ENCODE measurements around the gene DENND2D.
"Not testable (repeated sequence)": the region's sequence is repeated elsewhere in the genome, so short reads cannot be mapped to it uniquely, and the experiment has no call there.

The DENND2D gene

GRCh38 chr1:111218701-111219556, 18.5 kb upstream of the DENND2D start:
- Histone ChIP-seq H3K27me3 (ENCODE audit: control insufficient read depth, insufficient read depth, low read length) (no peaks in the 10 kb centered on the region), H3K4me1 (peaks cover 11% of the 10 kb centered on the region), H3K9ac (no peak overlapping the region), H3K79me2 (no peaks in the 10 kb centered on the region), H3K27ac (no peak overlapping the region), H3K36me3 (ENCODE audit: control insufficient read depth, insufficient read depth, low read length) (no peaks in the 10 kb centered on the region), H3K4me2 (ENCODE audit: low read length) (no peak overlapping the region), H3K4me3 (ENCODE audit: low read depth, low read length) (no peak overlapping the region), H3K9me3 (ENCODE audit: control insufficient read depth, low read length) (no peaks in the 10 kb centered on the region), H2AFZ (no peak overlapping the region)
- TF ChIP-seq CTCF (IDR thresholded peaks at IDR 0.05) = no peak

GRCh38 chr1:111217183-111217910, 16.9 kb upstream of the DENND2D start:
- H3K79me2 ChIP-seq = no peaks in the 10 kb centered on the region
- no peak overlapping the region for H3K4me2 ChIP-seq (ENCODE audit: low read length)
- H3K4me3 ChIP-seq (ENCODE audit: low read depth, low read length) = no peak overlapping the region
- H3K27ac ChIP-seq = no peak overlapping the region
- TF ChIP-seq CTCF (IDR thresholded peaks at IDR 0.05) = no peak
- H3K9ac ChIP-seq = no peak overlapping the region
- peaks cover 5% of the 10 kb centered on the region for H3K4me1 ChIP-seq
- H2AFZ ChIP-seq = no peak overlapping the region
- no peaks in the 10 kb centered on the region for H3K36me3 ChIP-seq (ENCODE audit: control insufficient read depth, insufficient read depth, low read length)
- H3K27me3 ChIP-seq (ENCODE audit: control insufficient read depth, insufficient read depth, low read length) = no peaks in the 10 kb centered on the region
- no peaks in the 10 kb centered on the region for H3K9me3 ChIP-seq (ENCODE audit: control insufficient read depth, low read length)

- no peaks in the 10 kb centered on the region for H3K79me2 ChIP-seq
- peaks cover 5% of the 10 kb centered on the region for H3K4me1 ChIP-seq
- no peak overlapping the region for H3K4me2 ChIP-seq (ENCODE audit: low read length)
- no peak overlapping the region for H3K4me3 ChIP-seq (ENCODE audit: low read depth, low read length)
- H3K36me3 ChIP-seq (ENCODE audit: control insufficient read depth, insufficient read depth, low read length) = no peaks in the 10 kb centered on the region
- H2AFZ ChIP-seq = no peak overlapping the region
- no peaks in the 10 kb centered on the region for H3K27me3 ChIP-seq (ENCODE audit: control insufficient read depth, insufficient read depth, low read length)
- H3K9me3 ChIP-seq (ENCODE audit: control insufficient read depth, low read length) = no peaks in the 10 kb centered on the region
- H3K27ac ChIP-seq = no peak overlapping the region
- no peak overlapping the region for H3K9ac ChIP-seq
- no peak for TF ChIP-seq CTCF (IDR thresholded peaks at IDR 0.05)
These were observed 16.3 kb upstream of the DENND2D start for GRCh38 chr1:111216751-111217150.

- H3K9ac ChIP-seq; H3K4me3 ChIP-seq (ENCODE audit: low read depth, low read length); H3K79me2 ChIP-seq; H3K27me3 ChIP-seq (ENCODE audit: control insufficient read depth, insufficient read depth, low read length); H3K36me3 ChIP-seq (ENCODE audit: control insufficient read depth, insufficient read depth, low read length); H3K4me1 ChIP-seq; H2AFZ ChIP-seq; H3K27ac ChIP-seq; H3K9me3 ChIP-seq (ENCODE audit: control insufficient read depth, low read length); H3K4me2 ChIP-seq (ENCODE audit: low read length): not testable (repeated sequence)
These were observed 14.8 kb upstream of the DENND2D start for GRCh38 chr1:111215285-111215684.

GRCh38 chr1:111214884-111215283, 14.4 kb upstream of the DENND2D start:
- no peak overlapping the region for H2AFZ ChIP-seq

More at GRCh38 chr1:111214884-111215283, 14.4 kb upstream of the DENND2D start:
- no peak overlapping the region for H3K27ac ChIP-seq
- no peak overlapping the region for H3K9ac ChIP-seq
- H3K4me3 ChIP-seq (ENCODE audit: low read depth, low read length) = no peak overlapping the region
- no peaks in the 10 kb centered on the region for H3K36me3 ChIP-seq (ENCODE audit: control insufficient read depth, insufficient read depth, low read length)
- H3K27me3 ChIP-seq (ENCODE audit: control insufficient read depth, insufficient read depth, low read length) = no peaks in the 10 kb centered on the region
- TF ChIP-seq CTCF (IDR thresholded peaks at IDR 0.05) = no peak
- H3K4me1 ChIP-seq = peaks cover 5% of the 10 kb centered on the region
- no peak overlapping the region for H3K4me2 ChIP-seq (ENCODE audit: low read length)
- H3K79me2 ChIP-seq = no peaks in the 10 kb centered on the region
- H3K9me3 ChIP-seq (ENCODE audit: control insufficient read depth, low read length) = no peaks in the 10 kb centered on the region

Measured in parathyroid adenoma (tissue), 2 donors.